ENCODE measurements around the gene HTR2A.

The HTR2A gene

DNA sequence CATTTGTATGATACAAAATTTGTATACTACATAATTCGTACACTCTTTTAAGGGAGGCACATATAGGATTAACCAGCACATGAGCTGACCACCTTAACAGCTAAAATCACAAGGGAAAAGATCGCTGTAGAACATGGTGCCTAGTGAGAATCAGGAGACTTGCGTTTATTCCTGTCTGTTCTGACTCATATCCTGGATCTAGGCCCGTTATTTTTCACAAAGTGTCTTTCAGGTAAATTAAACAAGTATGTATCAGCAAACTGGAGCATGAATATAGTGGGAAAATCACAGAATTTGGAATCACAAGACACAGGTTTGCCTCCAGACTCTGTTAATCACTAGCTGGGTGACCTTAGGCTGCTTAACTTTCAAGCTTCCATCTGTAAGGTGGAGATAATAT lies 52.4 kb downstream of the HTR2A start:
- 46% methylated on average over 3 of the region's 4 CpGs for WGBS
- Histone ChIP-seq H3K36me3 (ENCODE audit: control insufficient read depth in 1 of 2, insufficient read depth in 2 of 2, low read depth in 1 of 2, low read length in 2 of 2) (no peaks in the 10 kb centered on the region), H3K23ac (ENCODE audit: low read length in 2 of 2) (no peak overlapping the region), H4K91ac (ENCODE audit: low read length) (no peak overlapping the region), H3K4me2 (ENCODE audit: low read length, poor library complexity, severe bottlenecking) (no peak overlapping the region), H2AK5ac (ENCODE audit: low read length, severe bottlenecking) (no peak overlapping the region), H2BK120ac (ENCODE audit: low read depth, low read length) (no peak overlapping the region), H2BK12ac (ENCODE audit: low read length in 2 of 2) (no peak overlapping the region), H2BK5ac (ENCODE audit: low read depth, low read length, poor library complexity, severe bottlenecking) (no peak overlapping the region), H3K9me3 (ENCODE audit: control insufficient read depth, low read length) (no peaks in the 10 kb centered on the region), H3K27ac (ENCODE audit: low read length, poor library complexity, severe bottlenecking) (no peak overlapping the region), H3K14ac (ENCODE audit: low read length in 2 of 2) (no peak overlapping the region), H3K79me1 (replicated peaks; ENCODE audit: low read length, poor library complexity, severe bottlenecking) (no peaks in the 10 kb centered on the region), H3K27me3 (ENCODE audit: control insufficient read depth in 1 of 2, insufficient read depth in 1 of 2, low read length in 2 of 2) (no peaks in the 10 kb centered on the region), H2AFZ (ENCODE audit: low read depth, low read length) (no peak overlapping the region), H3K4ac (ENCODE audit: low read depth in 1 of 2, low read length in 2 of 2) (no peak overlapping the region), H3K4me1 (ENCODE audit: control insufficient read depth, insufficient read depth, low read depth, low read length) (no peaks in the 10 kb centered on the region), H3K4me3 (ENCODE audit: insufficient read depth in 1 of 2, low read depth in 1 of 2, low read length in 2 of 2) (no peak overlapping the region), H4K8ac (ENCODE audit: low read length) (no peak overlapping the region), H3K9ac (ENCODE audit: low read length) (no peak overlapping the region), H2BK15ac (ENCODE audit: low read depth, poor library complexity, severe bottlenecking) (no peak overlapping the region), H3K18ac (ENCODE audit: low read depth in 1 of 2, low read length in 2 of 2) (no peak overlapping the region)
- peak; percentile 29 for DNase-seq

- no peak overlapping the region for H4K91ac ChIP-seq (ENCODE audit: low read length)
- 100% methylated on average over 1 of the region's 1 CpG for WGBS
- H2AFZ ChIP-seq (ENCODE audit: low read depth, low read length) = no peak overlapping the region
- no peak overlapping the region for H3K18ac ChIP-seq (ENCODE audit: low read depth in 1 of 2, low read length in 2 of 2)
- peaks cover 0 to 9% of the 10 kb centered on the region in 2 experiments for H3K36me3 ChIP-seq (ENCODE audit: control insufficient read depth in 1 of 2, insufficient read depth in 2 of 2, low read depth in 1 of 2, low read length in 2 of 2)
- H3K23ac ChIP-seq (ENCODE audit: low read length in 2 of 2) = no peak overlapping the region
- no peak overlapping the region for H3K4me3 ChIP-seq (ENCODE audit: insufficient read depth in 1 of 2, low read depth in 1 of 2, low read length in 2 of 2)
- H3K9ac ChIP-seq (ENCODE audit: low read length) = no peak overlapping the region
- H2BK120ac ChIP-seq (ENCODE audit: low read depth, low read length) = no peak overlapping the region
- no peak overlapping the region for H2BK15ac ChIP-seq (ENCODE audit: low read depth, poor library complexity, severe bottlenecking)
- no peak overlapping the region for H3K4me2 ChIP-seq (ENCODE audit: low read length, poor library complexity, severe bottlenecking)
- no peak overlapping the region for H2BK12ac ChIP-seq (ENCODE audit: low read length in 2 of 2)
- H4K8ac ChIP-seq (ENCODE audit: low read length) = no peak overlapping the region
- H2AK5ac ChIP-seq (ENCODE audit: low read length, severe bottlenecking) = no peak overlapping the region
- H3K27me3 ChIP-seq (ENCODE audit: control insufficient read depth in 1 of 2, insufficient read depth in 1 of 2, low read length in 2 of 2) = no peaks in the 10 kb centered on the region
- DNase-seq = no peak
- H3K4ac ChIP-seq (ENCODE audit: low read depth in 1 of 2, low read length in 2 of 2) = no peak overlapping the region
- no peak overlapping the region for H3K27ac ChIP-seq (ENCODE audit: low read length, poor library complexity, severe bottlenecking)
- no peaks in the 10 kb centered on the region for H3K9me3 ChIP-seq (ENCODE audit: control insufficient read depth, low read length)
- no peaks in the 10 kb centered on the region for H3K4me1 ChIP-seq (ENCODE audit: control insufficient read depth, insufficient read depth, low read depth, low read length)
- H3K14ac ChIP-seq (ENCODE audit: low read length in 2 of 2) = no peak overlapping the region
- no peak overlapping the region for H2BK5ac ChIP-seq (ENCODE audit: low read depth, low read length, poor library complexity, severe bottlenecking)
- no peaks in the 10 kb centered on the region for H3K79me1 ChIP-seq (replicated peaks; ENCODE audit: low read length, poor library complexity, severe bottlenecking)
Observed at GRCh38 chr13:46839399-46839798, 57.5 kb downstream of the HTR2A start.

DNA sequence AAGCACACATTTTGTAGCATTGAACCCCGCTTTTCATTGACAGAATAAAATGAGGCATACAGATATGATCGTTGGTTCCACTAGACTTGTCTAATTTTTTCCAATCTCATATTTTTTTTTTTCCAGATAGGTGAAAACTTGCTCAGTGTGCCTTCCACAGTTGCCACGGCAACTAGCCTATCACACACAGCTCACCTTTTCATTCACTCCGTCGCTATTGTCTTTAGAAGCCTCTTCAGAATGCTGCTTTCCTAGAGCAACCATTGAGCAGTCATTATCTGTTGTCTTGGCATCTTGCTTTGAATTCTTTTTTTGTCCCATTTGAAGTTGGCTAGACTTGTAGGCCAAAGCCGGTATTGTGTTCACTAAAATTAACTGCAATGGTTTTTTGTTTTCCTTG lies 62.2 kb downstream of the HTR2A start:
- Histone ChIP-seq H3K36me3 (ENCODE audit: control insufficient read depth in 1 of 2, insufficient read depth in 2 of 2, low read depth in 1 of 2, low read length in 2 of 2) (peaks cover 0 to 9% of the 10 kb centered on the region in 2 experiments), H3K4me3 (ENCODE audit: insufficient read depth in 1 of 2, low read depth in 1 of 2, low read length in 2 of 2) (no peak overlapping the region), H2AFZ (ENCODE audit: low read depth, low read length) (no peak overlapping the region), H3K9me3 (ENCODE audit: control insufficient read depth, low read length) (no peaks in the 10 kb centered on the region), H4K8ac (ENCODE audit: low read length) (no peak overlapping the region), H2BK15ac (ENCODE audit: low read depth, poor library complexity, severe bottlenecking) (no peak overlapping the region), H2BK12ac (ENCODE audit: low read length in 2 of 2) (no peak overlapping the region), H3K27me3 (ENCODE audit: control insufficient read depth in 1 of 2, insufficient read depth in 1 of 2, low read length in 2 of 2) (no peaks in the 10 kb centered on the region), H3K4me2 (ENCODE audit: low read length, poor library complexity, severe bottlenecking) (no peak overlapping the region), H3K27ac (ENCODE audit: low read length, poor library complexity, severe bottlenecking) (no peak overlapping the region), H2BK5ac (ENCODE audit: low read depth, low read length, poor library complexity, severe bottlenecking) (no peak overlapping the region), H3K79me1 (replicated peaks; ENCODE audit: low read length, poor library complexity, severe bottlenecking) (no peaks in the 10 kb centered on the region), H3K23ac (ENCODE audit: low read length in 2 of 2) (no peak overlapping the region), H2AK5ac (ENCODE audit: low read length, severe bottlenecking) (no peak overlapping the region), H3K18ac (ENCODE audit: low read depth in 1 of 2, low read length in 2 of 2) (no peak overlapping the region), H3K14ac (ENCODE audit: low read length in 2 of 2) (no peak overlapping the region), H3K4ac (ENCODE audit: low read depth in 1 of 2, low read length in 2 of 2) (no peak overlapping the region), H3K4me1 (ENCODE audit: control insufficient read depth, insufficient read depth, low read depth, low read length) (peaks cover 2% of the 10 kb centered on the region), H3K9ac (ENCODE audit: low read length) (no peak overlapping the region), H4K91ac (ENCODE audit: low read length) (no peak overlapping the region), H2BK120ac (ENCODE audit: low read depth, low read length) (no peak overlapping the region)
- no peak for DNase-seq
- WGBS = 97% methylated on average over 6 of the region's 6 CpGs

DNA sequence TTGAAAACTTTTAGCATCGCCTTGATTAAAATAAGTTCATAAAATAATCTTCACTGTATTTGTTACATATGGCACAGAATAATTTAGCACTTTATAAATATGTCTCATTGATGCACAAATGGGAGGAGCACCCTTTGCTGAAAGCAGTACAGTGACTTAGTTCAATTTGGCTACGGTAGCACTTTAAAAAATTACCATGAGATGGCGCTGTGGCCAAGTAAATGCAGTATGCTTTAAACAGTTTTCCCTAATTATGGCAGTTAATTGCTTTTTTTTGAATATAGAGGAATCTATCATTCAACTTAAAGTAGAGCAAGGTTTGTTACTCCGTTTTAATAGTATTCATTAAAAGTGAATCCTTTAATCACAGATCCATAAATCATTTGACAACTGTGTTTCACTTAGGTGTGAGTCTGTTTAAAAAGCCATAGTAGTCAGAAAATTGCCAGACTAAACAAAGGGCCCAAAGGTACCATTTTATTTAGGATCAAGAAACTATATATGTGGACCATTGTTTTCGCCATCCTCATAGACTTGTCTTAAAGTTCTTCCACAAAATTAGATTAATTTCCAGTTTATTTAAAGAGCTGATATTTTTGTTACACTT lies 65.2 kb downstream of the HTR2A start:
- Histone ChIP-seq H3K4me3 (ENCODE audit: insufficient read depth in 1 of 2, low read depth in 1 of 2, low read length in 2 of 2) (no peak overlapping the region), H3K4ac (ENCODE audit: low read depth in 1 of 2, low read length in 2 of 2) (no peak overlapping the region), H2BK12ac (ENCODE audit: low read length in 2 of 2) (no peak overlapping the region), H3K9me3 (ENCODE audit: control insufficient read depth, low read length) (no peaks in the 10 kb centered on the region), H3K4me2 (ENCODE audit: low read length, poor library complexity, severe bottlenecking) (no peak overlapping the region), H3K27ac (ENCODE audit: low read length, poor library complexity, severe bottlenecking) (no peak overlapping the region), H2AK5ac (ENCODE audit: low read length, severe bottlenecking) (no peak overlapping the region), H3K36me3 (ENCODE audit: control insufficient read depth in 1 of 2, insufficient read depth in 2 of 2, low read depth in 1 of 2, low read length in 2 of 2) (peaks cover 0 to 9% of the 10 kb centered on the region in 2 experiments), H3K27me3 (ENCODE audit: control insufficient read depth in 1 of 2, insufficient read depth in 1 of 2, low read length in 2 of 2) (no peaks in the 10 kb centered on the region), H3K18ac (ENCODE audit: low read depth in 1 of 2, low read length in 2 of 2) (no peak overlapping the region), H3K14ac (ENCODE audit: low read length in 2 of 2) (no peak overlapping the region), H3K23ac (ENCODE audit: low read length in 2 of 2) (no peak overlapping the region), H3K9ac (ENCODE audit: low read length) (peak overlapping the region; percentile 12), H3K79me1 (replicated peaks; ENCODE audit: low read length, poor library complexity, severe bottlenecking) (no peaks in the 10 kb centered on the region), H2BK15ac (ENCODE audit: low read depth, poor library complexity, severe bottlenecking) (no peak overlapping the region), H2BK120ac (ENCODE audit: low read depth, low read length) (no peak overlapping the region), H4K8ac (ENCODE audit: low read length) (no peak overlapping the region), H2AFZ (ENCODE audit: low read depth, low read length) (no peak overlapping the region), H4K91ac (ENCODE audit: low read length) (no peak overlapping the region), H3K4me1 (ENCODE audit: control insufficient read depth, insufficient read depth, low read depth, low read length) (peaks cover 2% of the 10 kb centered on the region), H2BK5ac (ENCODE audit: low read depth, low read length, poor library complexity, severe bottlenecking) (no peak overlapping the region)
- WGBS = 0% methylated on average over 1 of the region's 5 CpGs
- DNase-seq = peak; percentile 68
